ENCODE measurements around the gene RPP14.
"Not testable (repeated sequence)": the region's sequence is repeated elsewhere in the genome, so short reads cannot be mapped to it uniquely, and the experiment has no call there.

Gene RPP14

DNA sequence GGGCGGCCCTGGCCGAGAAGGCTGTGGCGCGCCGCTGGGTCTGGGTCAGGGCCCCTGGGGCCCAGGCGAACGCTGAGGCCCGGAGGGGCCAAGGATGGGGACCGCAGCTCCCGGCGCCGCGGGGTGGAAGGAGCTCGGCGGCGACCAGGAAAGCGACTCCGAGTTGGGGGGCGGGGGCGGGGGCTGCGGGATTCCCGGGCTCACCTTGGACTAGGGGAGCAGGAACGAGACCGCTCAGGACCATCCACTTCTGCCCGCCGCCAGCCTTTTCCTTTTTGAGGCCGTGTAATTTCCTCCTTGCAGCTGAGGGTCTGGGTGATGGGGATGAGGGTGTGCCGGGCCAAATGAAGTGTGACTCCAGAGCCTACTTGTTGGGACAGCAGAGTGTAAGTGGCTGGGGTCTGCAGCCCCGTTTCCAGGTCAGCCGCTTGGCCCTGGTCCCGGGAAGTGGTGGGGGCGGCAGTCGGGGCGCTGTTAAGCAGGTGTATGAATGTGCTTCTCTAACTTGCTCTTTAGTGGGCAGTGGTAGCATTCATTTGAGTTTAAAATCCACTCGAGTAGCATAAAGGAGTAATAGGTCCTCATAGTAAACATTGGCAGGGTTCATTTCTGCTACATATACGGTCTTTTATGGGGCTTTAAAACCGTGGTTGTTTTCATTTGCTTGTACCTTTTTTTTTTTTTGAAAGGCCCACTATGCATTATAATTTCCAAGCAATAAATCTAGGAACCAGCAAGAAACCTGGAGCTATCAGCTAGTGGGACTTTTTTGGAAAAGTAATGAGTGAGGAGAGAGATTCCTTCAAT lies 27.4 kb downstream of the RPP14 start:
- peak; percentile 23 for DNase-seq

DNA sequence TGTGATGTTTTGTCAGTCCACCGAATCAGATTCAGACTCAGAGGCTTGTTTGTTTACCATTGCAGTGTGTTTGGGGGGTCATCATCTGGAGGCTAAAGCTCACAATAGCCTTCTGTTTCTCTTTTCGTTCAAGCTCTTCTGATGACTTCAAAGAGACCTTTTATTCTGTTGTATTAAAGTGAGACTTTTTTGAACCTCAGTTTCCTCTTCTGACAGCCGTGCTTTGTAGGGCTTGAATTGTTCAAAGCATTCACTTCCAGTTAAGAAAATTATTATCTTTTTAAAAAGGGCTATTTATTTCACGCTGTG lies 27.9 kb downstream of the RPP14 start:
- DNase-seq, result no peak

DNA sequence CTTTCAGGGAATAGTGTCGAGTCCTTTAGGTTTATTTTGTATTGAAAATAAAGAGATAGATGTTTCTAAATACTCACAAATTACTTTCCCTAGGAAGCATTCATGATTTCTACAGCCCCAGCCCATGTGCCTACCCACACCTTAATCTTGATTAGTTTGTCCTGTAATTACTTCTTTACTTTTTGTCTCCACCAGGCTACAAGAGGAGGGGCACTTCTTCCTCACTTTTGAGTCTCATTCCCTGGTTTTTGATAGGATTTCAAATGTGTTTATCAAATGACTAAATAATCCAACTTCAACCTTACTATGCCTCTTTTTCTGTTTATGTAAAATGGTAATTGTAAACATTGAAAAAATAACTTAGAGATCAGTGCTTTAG lies 28.4 kb downstream of the RPP14 start:
- no peak for DNase-seq

DNA sequence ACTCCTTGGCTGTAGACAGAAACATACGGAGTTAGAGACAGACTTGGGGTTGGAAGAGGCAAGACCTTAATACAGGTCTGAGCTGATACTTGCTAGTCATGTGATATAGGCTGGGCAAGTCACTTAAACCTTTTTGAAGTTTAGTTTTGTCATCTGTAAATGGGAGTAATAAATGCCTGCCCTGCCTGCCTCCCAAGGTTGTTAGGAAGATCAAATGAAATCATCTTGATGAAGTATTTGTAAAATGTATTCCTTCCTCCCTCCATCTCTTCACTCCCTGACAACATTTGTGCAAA lies 29.6 kb downstream of the RPP14 start:
- DNase-seq, result no peak

DNA sequence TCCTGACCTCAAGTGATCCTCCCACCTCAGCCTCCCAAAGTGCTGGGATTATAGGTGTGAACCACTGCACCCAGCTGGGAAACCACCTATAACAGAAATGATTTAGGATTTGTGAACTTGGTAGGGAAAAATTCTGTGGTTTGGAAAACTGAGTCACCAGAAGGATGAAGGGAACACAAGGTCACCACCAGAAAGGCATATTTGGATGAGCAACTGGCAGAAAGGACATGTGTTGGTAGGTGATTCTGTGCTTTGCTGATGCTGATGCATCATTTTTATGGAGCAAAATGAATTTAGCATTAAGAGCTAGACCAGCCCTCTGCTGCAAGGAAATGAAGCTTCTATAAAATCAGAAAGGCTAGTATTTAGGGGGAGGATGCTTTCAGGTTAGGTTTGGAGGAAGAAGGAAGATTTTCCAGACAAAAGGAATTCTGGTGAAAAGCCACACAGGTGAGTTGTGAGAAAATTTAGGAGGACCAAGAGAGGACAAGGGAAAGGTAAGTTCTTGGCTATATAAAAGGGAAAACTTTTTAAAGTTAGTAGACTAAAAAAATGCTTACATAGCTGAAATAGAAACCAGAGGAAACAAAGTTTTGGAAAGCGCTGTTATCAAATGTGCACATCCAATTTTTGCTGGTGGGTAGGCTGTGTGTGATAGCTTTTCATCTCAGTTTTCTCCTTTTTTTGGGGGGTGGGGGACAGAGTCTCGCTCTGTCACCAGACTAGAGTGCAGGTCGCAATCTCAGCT lies 30.3 kb downstream of the RPP14 start:
- no peak for DNase-seq

DNA sequence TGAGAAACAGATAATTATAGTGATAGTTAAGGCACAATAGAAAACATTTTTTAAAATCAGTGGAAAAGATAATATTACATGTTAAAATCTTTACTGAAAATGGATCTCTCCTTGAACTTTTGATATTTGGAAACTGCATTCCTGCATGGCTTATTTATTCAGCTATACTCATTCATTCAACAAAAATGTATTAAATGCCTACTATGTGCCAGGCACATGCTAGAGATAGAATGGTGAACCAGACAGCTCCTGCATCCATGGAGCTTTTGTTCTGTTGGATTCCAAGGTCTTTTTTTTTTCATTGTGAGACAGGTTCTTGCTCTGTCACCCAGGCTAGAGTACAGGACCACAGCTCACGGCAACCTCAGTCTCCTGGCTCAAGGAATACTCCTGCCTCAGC lies 31.1 kb downstream of the RPP14 start:
- no peak for DNase-seq

DNA sequence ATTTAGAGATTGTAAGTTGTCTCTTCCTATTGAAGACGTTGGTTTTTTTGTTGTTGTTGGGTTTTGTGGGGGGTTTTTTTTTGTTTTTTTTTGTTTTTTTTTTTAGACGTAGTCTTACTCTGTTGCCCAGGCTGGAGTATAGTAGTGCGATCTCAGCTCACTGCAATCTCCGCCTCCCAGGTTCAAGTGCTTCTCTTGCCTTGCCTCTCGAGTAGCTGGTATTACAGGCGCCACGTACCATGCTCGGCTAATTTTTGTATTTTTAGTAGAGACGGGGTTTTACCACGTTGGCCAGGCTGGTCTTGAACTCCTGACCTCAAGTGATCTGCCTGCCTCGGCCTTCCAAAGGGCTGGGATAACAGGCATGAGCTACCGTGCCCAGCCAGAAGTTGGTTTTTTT lies 33.1 kb downstream of the RPP14 start:
- DNase-seq, result not testable (repeated sequence)

DNA sequence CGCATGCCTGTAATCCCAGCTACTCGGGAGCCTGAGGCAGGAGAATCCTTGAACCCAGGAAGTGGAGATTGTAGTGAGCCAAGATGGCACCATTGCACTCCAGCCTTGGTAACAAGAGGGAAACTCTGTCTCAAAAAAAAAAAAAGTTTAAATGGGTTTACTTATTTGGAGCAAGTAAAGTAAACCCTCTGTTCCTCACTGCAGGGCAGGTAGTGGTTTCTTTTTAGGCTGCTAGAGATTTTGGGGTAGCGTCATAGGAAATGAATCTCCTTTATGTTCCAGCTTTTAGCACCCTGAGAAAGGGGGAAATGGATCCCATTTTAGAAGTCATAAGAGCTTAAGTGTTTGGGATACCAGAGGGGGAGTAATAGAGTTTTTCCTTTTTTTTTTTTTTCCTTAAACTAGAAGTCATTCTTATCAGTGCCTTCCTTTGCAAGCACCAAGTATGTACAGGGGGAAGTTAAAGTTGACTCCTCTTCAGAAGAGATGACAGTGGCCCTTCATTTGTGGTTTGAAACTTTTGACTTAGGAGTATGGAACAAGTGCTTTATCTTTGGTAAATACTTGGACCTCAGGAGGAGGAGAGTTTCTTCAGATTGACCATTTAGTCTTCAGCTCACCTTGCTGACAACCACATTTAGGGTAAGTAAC lies 34.7 kb downstream of the RPP14 start:
- no peak for DNase-seq

DNA sequence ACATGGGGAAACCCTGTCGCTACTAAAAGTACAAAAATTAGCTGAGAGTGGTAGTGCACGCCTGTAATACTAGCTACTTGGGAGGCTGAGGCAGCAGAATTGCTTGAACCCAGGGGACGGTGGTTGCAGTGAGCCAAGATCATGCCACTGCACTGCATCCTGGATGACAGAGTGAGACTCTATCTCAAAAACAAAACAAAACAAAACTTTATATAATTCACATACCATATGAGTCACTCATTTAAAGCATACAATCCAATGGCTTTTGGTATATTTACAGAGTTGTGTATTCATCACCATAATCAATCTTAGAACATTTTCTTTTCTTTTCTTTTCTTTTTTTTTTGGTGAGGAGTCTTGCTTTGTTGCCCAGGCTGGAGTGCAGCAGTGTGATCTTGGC lies 35.3 kb downstream of the RPP14 start:
- no peak for DNase-seq

DNA sequence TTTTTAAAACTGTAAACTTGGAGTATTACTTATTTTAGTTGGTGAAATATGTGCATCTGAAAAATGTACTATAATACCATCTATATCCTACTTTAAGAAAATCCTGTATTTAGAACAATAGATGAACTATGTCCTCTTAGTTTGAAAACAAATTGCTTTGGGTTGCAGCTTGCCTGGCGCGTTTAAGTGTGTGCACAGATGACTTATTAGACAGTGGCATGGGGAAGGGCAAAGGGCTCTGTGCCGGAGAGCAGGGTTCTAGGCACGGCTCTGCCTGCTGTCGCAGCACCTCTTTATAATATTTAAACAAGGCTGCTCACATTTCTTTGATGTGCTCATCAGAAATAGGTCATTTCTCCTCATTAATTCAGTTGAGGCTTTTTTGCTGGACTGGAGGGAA lies 36.6 kb downstream of the RPP14 start:
- no peak for DNase-seq

DNA sequence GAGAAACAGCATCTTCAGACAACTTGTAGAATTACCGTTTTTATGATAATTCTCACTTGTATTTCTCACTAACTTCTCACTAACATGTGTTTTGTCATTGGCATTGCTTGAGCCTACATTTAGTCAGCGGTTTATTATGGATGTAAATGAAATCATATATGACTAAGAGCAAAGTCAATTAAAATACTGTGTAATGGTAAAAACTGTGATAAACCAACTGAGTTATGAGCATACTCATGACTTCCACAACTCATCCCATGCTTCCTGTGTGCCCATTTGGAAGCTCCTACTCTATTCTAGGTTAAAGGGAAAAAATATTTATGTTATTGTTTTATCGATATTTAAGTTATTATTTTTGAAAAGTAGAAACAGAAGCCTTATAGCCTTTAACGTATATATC lies 39.4 kb downstream of the RPP14 start:
- DNase-seq, result no peak

DNA sequence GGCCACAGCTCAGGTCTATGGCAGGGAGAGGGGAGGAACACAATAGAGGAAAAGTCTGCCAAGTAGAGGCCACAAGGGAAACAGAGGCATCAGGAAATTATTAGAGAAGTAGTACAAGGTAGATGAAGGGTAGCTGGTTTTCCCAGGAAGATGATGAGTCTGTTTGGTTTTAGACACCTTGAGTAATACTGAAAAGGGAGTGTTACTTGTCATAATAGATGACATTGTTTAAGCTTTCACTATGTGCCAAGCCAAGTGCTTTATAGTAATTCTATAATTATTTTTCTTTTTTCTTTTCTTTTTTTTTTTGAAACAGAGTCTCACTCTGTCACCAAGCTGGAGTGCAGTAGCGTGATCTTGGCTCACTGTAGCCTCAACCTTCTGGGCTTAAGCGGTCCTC lies 40.3 kb downstream of the RPP14 start:
- no peak for DNase-seq

DNA sequence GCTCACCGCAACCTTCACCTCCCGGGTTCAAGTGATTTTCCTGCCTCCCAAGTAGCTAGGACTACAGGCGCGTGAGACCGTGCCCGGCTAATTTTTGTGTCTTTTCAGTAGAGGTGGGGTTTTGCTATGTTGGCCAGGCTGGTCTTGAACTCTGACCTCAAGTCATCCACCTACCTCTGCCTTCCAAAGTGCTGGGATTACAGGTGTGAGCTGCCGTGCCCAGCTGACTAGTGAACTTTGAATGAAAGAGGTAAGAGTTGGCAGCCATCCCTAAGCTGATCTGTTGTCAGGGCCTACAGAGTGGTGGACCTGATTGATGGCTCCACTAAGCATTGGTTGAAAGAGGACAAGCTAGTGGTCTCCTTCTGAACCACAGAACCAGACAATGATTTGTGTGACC lies 41.9 kb downstream of the RPP14 start:
- DNase-seq, result no peak

DNA sequence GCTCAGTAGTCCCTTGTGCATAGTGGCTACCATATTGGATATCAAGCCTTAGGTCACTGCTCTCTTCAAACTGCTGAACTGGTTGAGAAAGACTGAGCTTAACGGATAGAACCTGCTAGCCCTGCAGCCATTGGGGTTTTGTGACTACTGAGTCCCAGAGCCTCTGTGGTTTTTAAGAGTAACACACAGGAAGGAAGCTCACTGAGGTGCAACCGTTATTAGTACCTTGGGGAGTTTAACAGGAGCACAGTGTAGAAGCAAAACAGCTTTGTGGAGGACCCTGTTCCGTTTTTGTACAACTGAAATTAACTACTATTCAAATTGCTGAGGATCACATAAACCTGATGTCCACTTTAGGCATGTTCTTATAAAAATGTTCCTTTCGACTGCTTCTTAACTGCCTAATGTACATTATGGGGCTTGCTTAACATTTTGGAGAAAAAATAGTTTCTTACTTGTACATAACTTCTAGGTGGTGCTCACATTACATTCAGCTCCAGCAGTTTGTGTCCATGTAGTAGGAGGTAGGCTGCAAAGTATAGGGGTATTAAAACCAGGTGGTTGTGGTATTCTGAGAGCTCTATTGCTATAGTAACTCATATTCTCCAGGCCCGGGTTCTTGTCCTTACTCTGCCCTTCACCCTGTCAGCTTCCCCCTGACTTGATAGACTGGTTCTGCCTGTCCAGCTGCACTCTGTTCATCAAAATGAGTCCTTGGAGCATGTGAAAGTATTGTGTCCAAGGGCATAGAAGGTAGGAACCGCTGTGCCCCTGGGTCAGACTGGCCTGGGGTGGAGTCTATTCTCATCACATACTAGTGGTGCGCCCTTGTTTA lies 44.0 kb downstream of the RPP14 start:
- DNase-seq, result no peak

DNA sequence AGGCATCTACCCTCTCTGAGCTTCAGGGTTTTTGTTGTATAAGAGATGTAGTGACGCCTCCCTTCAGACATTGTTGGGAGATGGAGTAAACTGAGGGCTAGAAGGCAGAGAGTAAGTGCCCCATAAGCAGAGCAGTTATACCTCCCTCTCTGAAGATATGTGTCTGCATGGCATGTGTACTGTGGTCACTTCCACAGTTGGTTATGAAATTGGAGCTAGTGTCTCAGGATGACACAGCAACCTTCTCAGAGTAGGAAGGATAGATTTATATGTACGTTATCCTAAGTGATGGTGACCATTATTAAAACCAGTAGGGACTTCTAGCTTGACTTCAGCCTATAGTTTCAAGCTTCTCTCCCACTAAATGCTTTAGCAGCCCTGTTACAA lies 44.6 kb downstream of the RPP14 start:
- DNase-seq, result no peak

DNA sequence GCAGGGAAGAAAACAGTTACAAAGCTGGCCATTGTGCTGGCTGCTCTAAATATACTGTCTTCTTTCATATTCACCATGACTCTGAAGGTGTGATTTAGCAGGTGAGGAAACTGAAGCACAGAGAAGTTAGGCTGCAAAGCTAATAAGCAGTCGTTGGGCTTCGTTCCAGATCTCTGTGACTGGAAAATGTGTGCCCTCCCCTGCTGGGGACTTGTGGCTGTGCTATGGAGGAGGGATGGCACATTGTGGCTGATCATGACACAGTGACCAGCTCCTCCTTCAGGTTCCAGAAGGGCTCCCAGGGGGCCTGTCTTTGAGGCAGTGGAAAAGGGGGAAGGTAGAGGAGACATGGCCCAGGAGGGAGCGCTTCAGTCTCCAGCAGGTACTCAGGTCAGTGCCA lies 45.9 kb downstream of the RPP14 start:
- no peak for DNase-seq

DNA sequence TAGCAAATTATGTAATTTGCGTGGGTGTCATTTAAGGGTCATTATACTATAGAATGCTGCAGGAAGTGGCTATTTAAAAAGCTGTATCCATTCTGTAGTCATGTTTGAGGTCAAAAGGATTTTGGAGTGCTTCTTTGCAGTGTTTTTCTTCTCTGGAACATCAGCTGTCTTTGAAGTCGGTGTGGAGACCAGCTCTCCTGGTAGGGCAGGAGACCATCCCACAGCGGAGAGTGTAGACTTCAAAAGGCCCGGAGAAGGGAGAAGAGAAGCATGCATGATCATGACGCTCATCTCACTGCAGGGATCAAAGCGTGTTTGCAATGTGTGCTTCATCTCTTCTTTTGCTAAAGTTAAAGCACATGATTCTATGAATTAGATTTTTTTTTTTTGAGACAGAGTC lies 46.6 kb downstream of the RPP14 start:
- DNase-seq, result no peak

DNA sequence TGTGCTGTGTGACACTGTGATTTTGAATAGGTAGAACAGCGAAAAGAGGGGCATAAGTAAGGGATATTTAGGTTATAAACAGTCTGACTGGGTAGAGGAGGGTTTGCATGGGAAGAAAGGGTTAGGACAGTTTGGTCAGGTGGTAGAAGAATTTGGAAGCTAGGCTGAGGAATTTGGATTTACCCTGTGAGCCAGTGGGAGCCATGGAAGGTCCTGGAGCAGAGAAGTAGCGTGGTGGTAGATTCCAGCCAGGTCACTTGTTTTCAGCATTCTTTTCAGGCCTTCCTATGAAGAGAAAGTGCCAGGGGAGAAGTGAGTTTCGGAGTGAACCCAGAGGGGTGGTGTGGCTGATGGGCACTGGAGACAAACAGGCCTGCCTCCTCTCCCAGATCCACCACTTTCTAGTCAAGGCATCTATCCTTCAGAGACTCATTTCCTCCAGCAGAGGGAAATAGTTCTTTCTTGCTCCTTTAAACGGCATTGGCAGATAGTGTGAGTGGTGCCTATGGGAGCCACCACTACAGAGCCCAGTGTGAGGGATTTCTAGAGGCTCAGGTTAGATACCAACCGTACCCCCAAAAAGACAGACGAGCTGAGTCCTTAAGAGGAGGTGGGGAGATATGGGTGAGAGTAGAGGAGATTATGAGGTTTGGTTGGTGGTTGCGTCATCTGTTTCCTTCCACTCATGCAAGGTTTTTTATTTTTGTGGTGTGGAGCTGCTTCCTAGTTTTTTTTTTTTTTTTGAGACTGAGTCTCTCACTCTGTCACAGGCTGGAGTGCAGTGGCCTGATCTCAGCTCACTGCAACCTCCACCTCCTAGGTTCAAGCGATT lies 47.9 kb downstream of the RPP14 start:
- DNase-seq, result peak; percentile 20

DNA sequence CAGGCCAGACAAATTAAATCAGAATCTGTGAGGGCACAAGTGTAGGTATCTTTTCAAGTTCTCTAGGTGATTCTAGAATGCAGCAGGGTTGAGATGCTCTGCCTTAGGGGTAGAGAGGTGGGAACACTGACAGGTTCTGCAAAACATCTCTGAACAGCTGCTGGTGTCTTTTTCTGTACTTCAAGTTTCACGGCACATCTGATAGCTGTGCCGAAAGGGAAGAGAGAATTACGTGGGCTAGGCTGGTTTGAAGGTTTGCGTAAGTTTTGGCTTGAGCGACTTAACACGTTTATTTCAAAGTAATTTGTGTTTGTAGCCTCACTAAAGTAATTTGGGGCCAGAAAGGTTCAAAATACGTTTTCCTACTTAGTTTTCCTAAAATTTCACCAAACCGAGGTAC lies 49.1 kb downstream of the RPP14 start:
- DNase-seq, result no peak

DNA sequence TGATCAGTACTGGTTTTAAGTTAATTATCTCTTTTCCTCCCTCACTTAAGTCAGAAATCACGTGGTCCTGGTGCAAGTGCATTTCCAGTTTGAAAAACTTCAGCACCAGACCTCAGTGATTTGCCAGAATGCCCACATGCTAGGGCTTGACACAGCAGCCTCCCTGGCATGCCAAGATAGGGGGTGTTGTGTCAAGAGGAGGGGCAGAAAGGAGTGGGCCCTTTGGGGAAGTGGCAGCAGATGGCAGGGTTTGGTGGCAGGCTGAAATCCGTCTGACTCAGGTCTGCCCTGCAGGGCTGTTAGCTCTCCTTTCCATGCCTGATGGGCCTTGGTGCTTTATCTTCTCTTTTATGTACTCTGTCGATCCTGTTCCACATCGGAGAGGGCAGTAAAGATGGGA lies 50.0 kb downstream of the RPP14 start:
- no peak for DNase-seq

DNA sequence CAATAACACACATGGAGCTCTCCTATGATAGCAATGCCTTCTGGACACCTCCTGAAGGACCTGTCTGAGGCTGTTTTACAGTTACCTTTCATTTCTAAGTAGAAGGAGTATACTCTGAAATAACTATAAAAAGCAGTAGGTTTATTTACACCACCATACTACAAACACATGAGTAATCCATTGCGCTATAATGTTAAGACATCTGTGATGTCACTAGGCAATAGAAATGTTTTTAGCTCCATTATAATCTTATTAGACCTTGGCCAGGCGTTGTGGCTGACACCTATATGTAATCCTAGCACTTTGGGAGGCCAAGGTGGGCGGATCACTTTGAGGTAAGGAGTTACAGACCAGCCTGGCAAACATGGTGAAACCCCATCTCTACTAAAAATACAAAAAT lies 51.4 kb downstream of the RPP14 start:
- no peak for DNase-seq

DNA sequence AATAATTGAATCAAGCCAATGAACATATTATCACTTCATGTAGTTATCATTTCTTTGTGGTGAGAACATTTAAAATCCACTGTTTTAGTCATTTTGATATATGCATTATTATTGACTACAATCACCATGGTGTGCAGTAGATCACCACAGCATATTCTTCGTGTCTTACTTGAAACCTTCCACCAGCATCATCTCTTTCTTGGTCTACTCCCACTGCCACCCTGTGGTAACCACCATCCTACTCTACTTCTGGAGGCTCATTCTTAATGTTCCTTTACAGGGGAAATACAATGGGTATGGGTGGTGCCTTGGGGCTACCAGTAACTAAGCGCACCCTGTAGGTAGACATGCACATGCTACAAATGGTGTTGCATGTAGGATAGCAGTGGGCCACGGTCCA lies 52.0 kb downstream of the RPP14 start:
- DNase-seq, result no peak

DNA sequence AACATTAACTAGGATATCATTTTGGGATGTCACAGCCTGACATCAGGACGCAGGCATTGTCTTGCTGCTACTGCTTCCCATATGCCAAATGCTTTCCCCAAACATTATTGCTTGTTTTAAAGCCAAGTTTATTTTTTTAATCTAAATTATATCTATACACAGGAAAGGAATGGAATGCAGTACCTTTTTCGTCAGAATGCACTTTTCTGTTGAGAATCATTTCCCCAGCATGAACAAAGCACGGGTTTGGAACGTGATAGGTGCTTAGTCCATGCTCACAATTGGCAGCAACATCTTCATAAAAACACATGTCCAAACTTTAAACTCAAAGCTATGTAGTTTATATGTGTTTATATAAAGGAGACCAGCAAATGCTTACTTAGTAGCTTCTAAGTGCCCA lies 52.8 kb downstream of the RPP14 start:
- DNase-seq, result no peak

Data from activated CD8-positive, alpha-beta memory T cell treated with anti-CD3 and anti-CD28 coated beads, Interleukin-2, amount 50 U/mL, for 4 hours (primary cell).